GM19467 (cell line): ENCODE measurements around the gene ENGASE.

ENCODE experiments used
- ATAC-seq: cut with Tn5 transposase; IDR thresholded peaks from one replicate; pipeline ENCODE4 v1.9.1; 2021; ENCODE audit warnings: mild to moderate bottlenecking, moderate library complexity; ENCODE audit not compliant: unreplicated experiment

ENGASE gene

GRCh38 chr17:79135011-79135410 lies 60.4 kb downstream of the ENGASE start:
- no peak for ATAC-seq

DNA sequence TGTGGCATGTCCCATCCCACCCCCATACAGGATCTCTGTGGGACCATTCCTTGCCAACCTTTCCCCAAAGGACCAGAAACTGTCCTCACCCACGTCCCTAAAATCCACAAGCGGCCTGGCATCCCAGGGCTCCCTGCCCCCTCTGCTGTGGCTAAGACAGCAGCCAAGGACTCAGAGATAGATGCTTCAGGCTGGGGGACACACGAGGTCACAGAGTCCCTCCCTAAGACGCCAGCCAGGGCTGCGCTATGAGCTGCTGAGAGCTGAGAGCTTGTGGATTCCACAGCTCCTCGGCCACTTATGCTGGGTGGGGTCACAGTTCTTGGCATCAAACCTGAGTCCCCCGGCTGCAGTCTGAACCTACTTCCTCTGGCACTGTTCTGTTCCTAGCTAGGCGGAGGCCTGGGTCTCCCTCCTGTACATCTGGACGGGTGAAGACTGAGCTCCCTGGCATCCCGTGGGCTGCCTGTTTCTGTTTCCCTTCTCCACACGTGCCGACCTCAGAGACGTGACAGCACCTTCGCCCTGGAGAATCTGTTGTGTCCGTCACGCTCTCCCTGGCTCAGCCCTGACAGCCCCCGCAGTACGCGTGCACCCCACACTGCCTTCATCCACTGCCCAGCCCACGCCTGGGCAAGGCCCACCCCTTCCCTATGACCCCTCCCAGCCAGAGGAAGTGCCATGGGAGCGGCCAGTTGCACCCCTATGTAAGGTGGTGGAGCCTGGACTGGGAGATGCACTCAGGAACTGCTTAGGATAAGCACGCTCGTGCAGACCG lies 61.2 kb downstream of the ENGASE start:
- ATAC-seq = no peak
